ENCODE results near the gene BLM. TPM values are rescaled to one million over a fixed set of nuclear protein-coding genes. Genes with fewer than 3 reads are reported as not detected.

The BLM gene
- polyA plus RNA-seq, 1 of the 3 experiments (the other 2 are of a cell fraction): 2.7 TPM

- CTCF ChIA-PET: no interaction called here
- peak overlapping the region; percentile 12; the same call in 1 of the 2 replicates for H2AFZ ChIP-seq (ENCODE audit: low read depth)
- no peak overlapping the region for H3K4me2 ChIP-seq
- no peaks in the 10 kb centered on the region for H3K27me3 ChIP-seq (ENCODE audit: insufficient read depth)
- POLR2A ChIA-PET: no interaction called here
- TF ChIP-seq PBX3 (IDR thresholded peaks at IDR 0.05): no peak
- TF ChIP-seq GATA2 (CRISPR knock-in tag; IDR thresholded peaks at IDR 0.05): no peak
- TF ChIP-seq TEAD4 (IDR thresholded peaks at IDR 0.05; ENCODE audit: borderline replicate concordance, insufficient read depth): no peak
- TF ChIP-seq CHD2 (IDR thresholded peaks at IDR 0.05; ENCODE audit: low read length, partially characterized antibody): no peak
- H3K27ac ChIP-seq (ENCODE audit: low read depth in 2 of 2, low read length in 1 of 2): no peak overlapping the region
- no peaks in the 10 kb centered on the region for H3K9me2 ChIP-seq
- H3K4me3 ChIP-seq (ENCODE audit: low read depth in 2 of 2, low read length in 1 of 2): no peak overlapping the region
- H3K79me2 ChIP-seq (ENCODE audit: insufficient read depth): no peaks in the 10 kb centered on the region
- no peaks in the 10 kb centered on the region for H3K9me3 ChIP-seq
- H3K9ac ChIP-seq: no peak overlapping the region
- 94% methylated on average over 3 of the region's 3 CpGs for WGBS (ENCODE audit: low lambda C conversion rate)
- H3K36me3 ChIP-seq (replicated peaks in 1 of 2; ENCODE audit: control insufficient read depth in 1 of 2, insufficient read depth in 2 of 2, low read length in 1 of 2): peaks cover 3 to 25% of the 10 kb centered on the region in 2 experiments
- no peak for DNase-seq
- no peaks in the 10 kb centered on the region for H4K20me1 ChIP-seq (ENCODE audit: insufficient read depth)
- H3F3A ChIP-seq (replicated peaks; ENCODE audit: insufficient read depth): peaks cover 9% of the 10 kb centered on the region
- peaks cover 3 to 6% of the 10 kb centered on the region in 2 experiments; a peak in 1 of 4 replicates for H3K4me1 ChIP-seq (ENCODE audit: control insufficient read depth in 1 of 2, insufficient read depth in 2 of 2, low read depth in 1 of 2, low read length in 1 of 2)
Measured at GRCh38 chr15:90749754-90750153, 32.6 kb downstream of the BLM start.

- ChIA-PET POLR2A (no interaction called here), CTCF (no interaction called here)
- H3F3A ChIP-seq (replicated peaks; ENCODE audit: insufficient read depth): peaks cover 9% of the 10 kb centered on the region
- no peak overlapping the region for H3K4me2 ChIP-seq
- H3K9me2 ChIP-seq: no peaks in the 10 kb centered on the region
- no peaks in the 10 kb centered on the region for H3K79me2 ChIP-seq (ENCODE audit: insufficient read depth)
- no peak for TF ChIP-seq EP300 (IDR thresholded peaks at IDR 0.05; ENCODE audit: borderline replicate concordance in 1 of 2, low read depth in 1 of 2, low read length in 1 of 2)
- peak; percentile 41; the same call in 1 of the 2 replicates for TF ChIP-seq GATA2 (CRISPR knock-in tag; IDR thresholded peaks at IDR 0.05)
- H4K20me1 ChIP-seq (ENCODE audit: insufficient read depth): no peaks in the 10 kb centered on the region
- H2AFZ ChIP-seq (ENCODE audit: low read depth): peak overlapping the region; percentile 12; the same call in 1 of the 2 replicates
- DNase-seq: no peak
- WGBS (ENCODE audit: low lambda C conversion rate): 86% methylated on average over 7 of the region's 7 CpGs
- H3K9ac ChIP-seq: no peak overlapping the region
- H3K4me1 ChIP-seq (ENCODE audit: control insufficient read depth in 1 of 2, insufficient read depth in 2 of 2, low read depth in 1 of 2, low read length in 1 of 2): peaks cover 3 to 6% of the 10 kb centered on the region in 2 experiments; a peak in 1 of 4 replicates
- no peak overlapping the region for H3K4me3 ChIP-seq (ENCODE audit: low read depth in 2 of 2, low read length in 1 of 2)
- H3K27ac ChIP-seq (ENCODE audit: low read depth in 2 of 2, low read length in 1 of 2): no peak overlapping the region; a peak in 1 of 4 replicates
- peaks cover 3 to 25% of the 10 kb centered on the region in 2 experiments for H3K36me3 ChIP-seq (replicated peaks in 1 of 2; ENCODE audit: control insufficient read depth in 1 of 2, insufficient read depth in 2 of 2, low read length in 1 of 2)
- H3K27me3 ChIP-seq (ENCODE audit: insufficient read depth): no peaks in the 10 kb centered on the region
- H3K9me3 ChIP-seq: no peaks in the 10 kb centered on the region
Measured at GRCh38 chr15:90750186-90750585, 33.0 kb downstream of the BLM start.

- H3K27ac ChIP-seq (ENCODE audit: low read depth in 2 of 2, low read length in 1 of 2): no peak overlapping the region
- ChIA-PET POLR2A (no interaction called here), CTCF (interaction anchor here (1.7 kb wide), 1 partner anchor 18 kb away, joined by 3 read pairs; no protein-coding TSS in a partner anchor)
- TF ChIP-seq NRF1 (IDR thresholded peaks at IDR 0.05; ENCODE audit: low read depth, low read length): no peak
- no peak for TF ChIP-seq TEAD4 (IDR thresholded peaks at IDR 0.05; ENCODE audit: borderline replicate concordance, insufficient read depth)
- TF ChIP-seq POLR2AphosphoS5 (IDR thresholded peaks at IDR 0.05; ENCODE audit: low read depth, low read length): no peak
- no peak for TF ChIP-seq NFIC (IDR thresholded peaks at IDR 0.05; ENCODE audit: borderline replicate concordance)
- TF ChIP-seq YY1 (IDR thresholded peaks at IDR 0.05; ENCODE audit: low read depth): no peak
- TF ChIP-seq USF2 (IDR thresholded peaks at IDR 0.05; ENCODE audit: borderline replicate concordance, low read depth, low read length): no peak
- no peak for DNase-seq
- no peaks in the 10 kb centered on the region for H3K27me3 ChIP-seq (ENCODE audit: insufficient read depth)
- no peaks in the 10 kb centered on the region for H3K9me2 ChIP-seq
- H4K20me1 ChIP-seq (ENCODE audit: insufficient read depth): no peaks in the 10 kb centered on the region
- H3K4me3 ChIP-seq (ENCODE audit: low read depth in 2 of 2, low read length in 1 of 2): no peak overlapping the region
- no peaks in the 10 kb centered on the region for H3K9me3 ChIP-seq
- no peak overlapping the region for H3K4me2 ChIP-seq
- 97% methylated on average over 8 of the region's 8 CpGs for WGBS (ENCODE audit: low lambda C conversion rate)
- peaks cover 5% of the 10 kb centered on the region for H3F3A ChIP-seq (replicated peaks; ENCODE audit: insufficient read depth)
- peaks cover 3 to 25% of the 10 kb centered on the region in 2 experiments for H3K36me3 ChIP-seq (replicated peaks in 1 of 2; ENCODE audit: control insufficient read depth in 1 of 2, insufficient read depth in 2 of 2, low read length in 1 of 2)
- H3K79me2 ChIP-seq (ENCODE audit: insufficient read depth): no peaks in the 10 kb centered on the region
- H3K9ac ChIP-seq: no peak overlapping the region
- H2AFZ ChIP-seq (ENCODE audit: low read depth): 0 out of 2 replicates have a peak overlapping the region, but pooled peaks have one; percentile 8
- peaks cover 3 to 6% of the 10 kb centered on the region in 2 experiments; a peak in 2 of 4 replicates for H3K4me1 ChIP-seq (ENCODE audit: control insufficient read depth in 1 of 2, insufficient read depth in 2 of 2, low read depth in 1 of 2, low read length in 1 of 2)
Measured at GRCh38 chr15:90751300-90751825, 34.2 kb downstream of the BLM start.

All from SK-N-SH (cell line).